ENCODE measurements around the gene UMODL1. TPM values are rescaled to one million over a fixed set of nuclear protein-coding genes. Genes with fewer than 3 reads are reported as not detected.
A peak's percentile ranks its signal among the peaks of the same experiment; 100 is the strongest.

The UMODL1 gene
- total RNA-seq, 1 experiment from 2014 or later = not detected

GRCh38 chr21:42120101-42120902 is 49.2 kb downstream of the UMODL1 start:
- Histone ChIP-seq H3T11ph (ENCODE audit: low read length) (no peak overlapping the region), H3K4ac (ENCODE audit: low read depth, low read length) (no peak overlapping the region), H3K27me3 (ENCODE audit: insufficient read depth, low read length) (no peaks in the 10 kb centered on the region), H3K79me1 (ENCODE audit: insufficient read depth, low read depth, low read length, poor library complexity, severe bottlenecking) (no peaks in the 10 kb centered on the region), H3K14ac (ENCODE audit: insufficient read depth, low read length) (no peak overlapping the region), H2BK15ac (ENCODE audit: low read depth, low read length) (no peak overlapping the region), H3K4me1 (ENCODE audit: insufficient read depth, low read length) (no peaks in the 10 kb centered on the region; the same call in 1 of the 2 replicates), H2BK5ac (ENCODE audit: insufficient read length, low read length) (no peak overlapping the region), H4K91ac (ENCODE audit: insufficient read length, low read depth, low read length) (no peak overlapping the region), H4K20me1 (ENCODE audit: control insufficient read depth, insufficient read depth, insufficient read length) (no peaks in the 10 kb centered on the region), H3K4me2 (ENCODE audit: insufficient read depth, insufficient read length, low read length) (no peak overlapping the region), H3K9me3 (ENCODE audit: control insufficient read depth, low read depth, low read length) (no peaks in the 10 kb centered on the region), H2AFZ (ENCODE audit: low read length) (no peak overlapping the region), H2BK120ac (ENCODE audit: low read depth, low read length, poor library complexity, severe bottlenecking) (no peak overlapping the region), H3K9ac (ENCODE audit: extremely low read depth, insufficient read length, low read length) (no peak overlapping the region), H2BK20ac (ENCODE audit: low read depth, low read length, poor library complexity, severe bottlenecking) (no peak overlapping the region), H3K56ac (ENCODE audit: insufficient read length, low read depth, low read length) (no peak overlapping the region), H3K23ac (ENCODE audit: insufficient read length, low read depth, low read length) (no peak overlapping the region), H3K18ac (ENCODE audit: insufficient read length, low read depth, low read length) (no peak overlapping the region), H4K5ac (ENCODE audit: insufficient read length, low read depth, low read length) (no peak overlapping the region), H2AK5ac (ENCODE audit: insufficient read length, low read length) (no peak overlapping the region), H3K27ac (ENCODE audit: insufficient read length, low read depth, low read length) (no peak overlapping the region), H2BK12ac (ENCODE audit: insufficient read length, low read depth, low read length) (no peak overlapping the region), H4K8ac (replicated peaks; ENCODE audit: insufficient read length, low read depth, low read length) (no peak overlapping the region), H3K23me2 (ENCODE audit: insufficient read length, low read depth, low read length, poor library complexity, severe bottlenecking) (no peaks in the 10 kb centered on the region), H3K79me2 (ENCODE audit: insufficient read depth, low read length) (no peaks in the 10 kb centered on the region)
- peak; percentile 50 for DNase-seq
- WGBS (ENCODE audit: extremely low coverage, insufficient read length, low lambda C conversion rate) = no CpG with 5 or more reads among the region's 11 CpGs
- Mint-ChIP-seq H3K9me3 (no peaks in the 10 kb centered on the region), H3K4me3 (no peak overlapping the region), H3K27ac (no peak overlapping the region; a peak in 1 of 7 replicates), H3K4me1 (peaks cover 25 to 29% of the 10 kb centered on the region in 2 experiments), H3K27me3 (ENCODE audit: low read depth) (peaks cover 13% of the 10 kb centered on the region), H3K36me3 (ENCODE audit: insufficient read depth in 1 of 3, low read depth in 3 of 3) (no peaks in the 10 kb centered on the region; a peak in 1 of 7 replicates)
- no peak for TF ChIP-seq CTCF (conservative IDR thresholded peaks at IDR 0.05)
